NCI-H1105 treated with DMSO at 0.1 percent for 48 hours (cell line): ENCODE results near the gene VAMP7.
"Not testable (repeated sequence)": the region's sequence is repeated elsewhere in the genome, so short reads cannot be mapped to it uniquely, and the experiment has no call there.

Experiments used
- DNase-seq: peaks from one replicate; lab custom pipeline; 2025; lab: John Stamatoyannopoulos, UW

Gene VAMP7

GRCh38 chrX:155907661-155908060 lies 26.5 kb downstream of the VAMP7 start:
- DNase-seq: not testable (repeated sequence)

- no peak for DNase-seq
Measured at GRCh38 chrX:155923200-155923599, 42.1 kb downstream of the VAMP7 start.

GRCh38 chrX:155930852-155931618 lies 49.9 kb downstream of the VAMP7 start:
- DNase-seq: not testable (repeated sequence)

- DNase-seq: no peak
Measured at GRCh38 chrX:155938132-155938531, 57.0 kb downstream of the VAMP7 start.

DNA sequence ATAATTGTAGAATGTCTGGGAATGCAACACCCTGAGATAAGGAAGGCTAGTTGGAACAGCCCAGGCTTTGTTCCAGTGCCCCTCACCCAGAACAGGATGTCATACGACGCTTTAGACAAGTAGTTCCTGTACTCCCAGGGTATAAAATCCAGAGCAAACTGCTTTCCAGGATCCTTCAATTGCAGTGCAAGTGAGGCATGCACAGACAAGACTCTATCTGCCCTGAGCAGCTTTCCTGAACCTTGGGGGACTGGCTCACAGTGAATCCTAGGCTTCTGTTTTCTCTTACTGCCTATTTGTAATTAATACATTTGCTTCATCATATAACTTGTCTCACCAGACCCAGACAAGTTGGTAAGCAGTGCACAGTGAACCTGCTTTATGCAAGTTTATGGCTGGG lies 68.0 kb downstream of the VAMP7 start:
- DNase-seq: peak; percentile 4

- no peak for DNase-seq
Measured at GRCh38 chrX:155951237-155951789, 70.2 kb downstream of the VAMP7 start.

GRCh38 chrX:155953055-155953454 lies 71.9 kb downstream of the VAMP7 start:
- no peak for DNase-seq

DNA sequence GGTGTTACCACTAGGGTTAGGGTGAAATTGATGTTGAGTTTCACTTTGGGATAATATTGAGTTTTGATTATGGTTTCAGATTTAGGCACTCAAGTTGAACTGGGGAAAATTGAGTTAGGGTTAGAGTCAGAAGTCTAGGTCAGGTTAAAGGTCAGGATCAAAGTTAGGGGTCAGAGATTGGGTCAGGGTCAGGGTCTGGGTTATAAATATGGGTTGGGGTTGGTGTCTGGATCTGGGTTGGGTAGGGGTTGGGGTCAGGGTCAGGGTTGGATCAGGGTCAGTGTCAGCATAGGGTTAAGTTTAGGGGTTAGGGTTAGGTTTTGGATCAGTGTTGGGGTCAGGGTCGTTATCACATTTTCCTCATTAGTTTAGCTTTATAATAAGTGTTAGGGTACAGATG lies 73.6 kb downstream of the VAMP7 start:
- no peak for DNase-seq

DNA sequence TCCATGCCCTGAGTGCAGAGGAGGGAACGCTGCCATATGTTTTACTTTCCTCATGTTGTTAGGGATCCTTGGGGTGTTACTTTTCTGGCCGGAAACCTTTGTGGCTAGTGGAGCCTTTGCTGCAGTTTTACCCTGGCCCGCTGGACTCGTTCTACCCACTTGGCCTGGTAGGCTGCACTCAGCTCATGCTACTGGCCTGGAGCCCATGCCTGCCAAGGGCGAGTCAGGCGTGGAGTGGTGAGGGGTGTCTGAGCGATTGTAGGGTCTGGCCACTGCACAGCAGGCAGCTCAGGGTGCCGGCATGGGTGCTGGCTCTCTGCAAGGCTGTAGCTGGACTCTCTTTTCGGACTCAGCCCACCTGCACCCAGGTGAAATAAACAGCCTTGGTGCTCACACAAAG lies 75.0 kb downstream of the VAMP7 start:
- DNase-seq: no peak

GRCh38 chrX:155956649-155957048 lies 75.5 kb downstream of the VAMP7 start:
- DNase-seq: no peak

GRCh38 chrX:155957843-155958242 lies 76.7 kb downstream of the VAMP7 start:
- DNase-seq: no peak

DNA sequence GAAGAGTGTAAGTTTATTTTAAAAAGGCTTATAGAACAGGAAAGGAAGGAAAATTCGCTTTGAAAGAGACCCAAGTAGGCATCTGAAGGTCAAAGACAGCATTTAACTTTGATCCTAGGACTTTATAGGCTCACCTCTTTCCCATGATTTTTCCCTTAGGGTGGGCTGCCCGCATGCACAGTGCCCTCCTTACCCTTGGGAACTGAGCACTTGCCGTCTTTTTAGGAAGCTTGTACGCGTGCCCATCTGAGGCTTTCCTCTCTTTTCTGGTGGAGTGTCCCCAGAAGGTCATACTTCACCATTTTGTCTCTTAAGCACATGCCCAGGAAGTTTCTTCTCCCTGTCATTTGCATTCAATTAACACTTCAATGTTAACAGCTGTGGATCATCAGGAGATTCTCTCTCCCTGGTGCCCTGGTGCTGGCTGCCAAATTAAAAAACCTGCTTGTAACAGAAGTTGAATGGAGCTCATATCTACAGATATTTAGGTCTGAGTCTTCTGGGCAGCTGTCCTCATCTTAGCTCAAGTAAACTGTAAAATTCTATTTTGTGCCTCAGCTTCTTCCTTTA lies 78.0 kb downstream of the VAMP7 start:
- DNase-seq: no peak

DNA sequence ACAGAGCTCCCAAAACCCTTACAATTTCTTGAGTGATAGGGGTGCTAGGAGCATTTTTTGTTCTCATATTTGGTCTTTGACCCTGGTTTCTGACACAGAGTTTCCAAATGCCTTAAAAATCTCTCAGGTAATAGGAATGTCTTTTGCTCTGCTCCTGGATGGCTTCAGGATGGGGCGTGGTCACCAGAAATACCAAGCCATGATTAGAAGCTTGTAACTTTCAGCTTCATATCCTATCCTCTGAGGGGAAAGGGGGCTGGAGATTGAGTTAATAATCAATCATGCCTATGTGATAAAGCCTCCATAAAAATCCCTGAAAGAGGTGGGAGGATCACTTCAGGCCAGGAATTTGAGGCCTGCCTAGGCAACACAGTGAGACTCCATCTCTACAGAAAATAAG lies 81.8 kb downstream of the VAMP7 start:
- DNase-seq: no peak

DNA sequence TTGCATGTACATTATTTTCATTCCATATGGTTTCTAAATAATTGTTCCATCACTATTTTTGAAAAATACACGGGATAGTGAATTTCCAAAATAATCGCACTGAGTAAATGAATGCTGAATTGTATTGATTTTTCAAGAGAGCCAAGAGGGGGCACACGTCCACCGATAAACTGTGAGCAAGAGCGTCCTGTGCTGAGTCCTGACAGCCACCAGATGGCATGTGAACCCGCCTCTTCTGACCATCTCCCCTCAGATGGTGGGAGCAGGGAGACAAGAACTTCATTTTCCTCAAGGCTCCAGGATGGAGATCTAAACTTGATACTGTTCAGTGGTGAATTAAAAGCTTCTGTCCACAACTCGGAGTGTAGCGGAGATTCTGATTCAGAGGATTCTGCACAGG lies 85.7 kb downstream of the VAMP7 start:
- no peak for DNase-seq

GRCh38 chrX:155967653-155968325 lies 86.6 kb downstream of the VAMP7 start:
- no peak for DNase-seq

DNA sequence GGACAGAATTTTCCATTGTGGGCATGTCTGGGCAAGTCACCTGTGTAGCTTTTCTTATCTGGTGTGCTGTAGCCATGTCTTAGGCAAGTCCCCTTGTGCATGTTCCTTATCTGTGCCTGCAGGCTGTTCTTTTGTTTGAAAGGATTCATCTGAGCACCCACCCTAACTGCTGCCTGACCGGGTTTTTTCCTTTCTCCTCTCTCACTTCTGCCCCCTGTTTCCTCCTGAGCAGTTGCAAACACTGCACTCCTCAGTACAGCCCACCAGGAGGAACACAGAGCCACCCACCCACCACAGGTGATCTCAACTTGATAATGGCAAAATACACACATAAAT lies 87.1 kb downstream of the VAMP7 start:
- DNase-seq: no peak

DNA sequence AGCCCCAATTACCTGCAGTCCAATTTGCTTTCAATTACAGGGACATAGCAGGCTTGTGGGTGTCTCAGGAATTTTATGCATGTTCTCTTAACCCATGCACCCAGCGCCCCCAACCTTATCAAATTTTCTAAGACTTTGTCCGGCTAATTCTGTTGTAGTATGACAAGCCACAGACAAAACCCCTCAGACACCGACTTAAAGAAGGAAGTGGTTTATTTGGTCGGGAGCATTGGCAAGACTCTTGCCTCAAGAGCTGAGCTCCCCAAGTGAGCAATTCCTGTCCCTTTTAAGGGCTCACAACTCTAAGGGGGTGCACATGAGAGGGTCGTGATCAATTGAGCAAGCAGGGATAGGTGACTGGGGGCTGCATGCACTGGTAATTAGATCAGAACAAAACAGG lies 87.6 kb downstream of the VAMP7 start:
- no peak for DNase-seq

DNA sequence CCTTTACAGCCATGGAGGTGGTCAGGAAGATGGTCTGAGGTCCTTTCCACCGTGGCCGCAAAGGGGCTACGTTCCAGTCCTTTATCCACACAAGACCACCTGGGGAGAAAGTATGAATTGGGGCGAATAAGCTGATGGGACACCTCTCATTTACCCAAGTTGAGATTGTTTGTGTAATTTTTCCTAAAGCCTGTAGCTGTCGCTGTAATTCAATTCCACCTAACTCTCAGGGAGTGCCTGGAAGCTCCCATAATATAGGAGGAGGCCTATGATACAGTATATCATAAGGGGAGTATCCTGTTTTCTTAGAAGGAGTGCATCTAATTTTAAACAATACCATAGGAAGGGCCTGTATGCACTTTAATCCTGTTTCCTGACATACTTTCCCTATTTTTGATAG lies 90.5 kb downstream of the VAMP7 start:
- not testable (repeated sequence) for DNase-seq

DNA sequence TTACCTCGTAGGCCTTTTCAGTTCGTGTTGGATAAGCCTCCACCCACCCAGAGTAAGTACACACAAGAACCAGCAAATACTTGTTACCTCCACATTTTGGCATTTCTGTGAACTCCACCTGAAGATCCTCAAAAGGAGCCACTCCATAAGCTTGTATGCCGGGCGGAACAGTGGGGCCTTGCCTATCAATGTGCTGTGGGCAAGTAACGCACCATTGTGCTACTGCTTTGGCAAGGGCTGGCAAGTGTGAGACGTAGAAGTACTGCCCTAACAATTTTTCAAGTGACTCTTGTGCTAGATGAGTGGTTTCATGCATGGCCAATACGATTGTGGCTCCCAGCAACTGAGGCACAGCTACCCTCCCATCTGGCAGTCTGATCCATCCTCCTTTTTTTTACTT lies 91.1 kb downstream of the VAMP7 start:
- DNase-seq: not testable (repeated sequence)

DNA sequence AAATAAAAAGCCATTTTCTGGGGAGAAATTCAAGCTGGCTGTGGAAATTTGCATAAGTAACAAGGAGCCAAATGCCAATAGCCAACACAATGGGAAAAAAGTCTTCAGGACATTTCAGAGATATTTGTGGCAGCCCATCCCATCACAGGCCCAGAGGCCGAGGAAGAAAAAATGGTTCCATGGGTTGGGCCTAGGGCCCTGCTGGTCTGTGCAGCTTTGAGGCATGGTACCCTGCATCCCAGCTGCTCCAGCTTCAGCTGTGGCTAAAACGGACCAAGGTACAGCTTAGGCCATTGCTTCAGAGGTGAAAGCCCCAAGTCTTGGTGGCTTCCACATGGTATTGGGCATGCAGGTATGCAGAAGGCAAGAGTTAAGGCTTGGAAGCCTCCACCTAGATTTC lies 102.2 kb downstream of the VAMP7 start:
- no peak for DNase-seq

GRCh38 chrX:155985208-155985607 lies 104.1 kb downstream of the VAMP7 start:
- no peak for DNase-seq

DNA sequence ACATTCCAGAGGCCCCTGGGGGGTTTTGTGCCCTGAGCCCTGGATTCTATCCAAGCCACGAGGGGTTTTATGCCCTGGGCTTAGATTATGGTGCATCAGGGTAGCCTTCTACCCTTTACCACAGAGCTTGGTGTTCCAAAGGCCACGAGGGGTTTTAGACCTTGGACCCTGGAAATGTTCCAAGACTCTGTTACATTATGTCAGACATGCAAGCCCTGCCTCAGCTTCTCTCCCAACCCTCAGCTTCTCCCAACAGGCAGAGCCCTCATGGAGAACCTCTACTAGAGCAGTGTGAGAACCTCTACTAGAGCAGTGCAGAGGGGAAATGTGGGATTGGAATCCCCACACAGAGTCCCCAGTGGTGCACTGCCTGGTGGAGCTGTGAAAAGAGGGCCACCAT lies 105.8 kb downstream of the VAMP7 start:
- DNase-seq: not testable (repeated sequence)

GRCh38 chrX:155988859-155989258 lies 107.7 kb downstream of the VAMP7 start:
- DNase-seq: no peak
